Neural cell (in vitro differentiated cells): ENCODE results near the gene ESPN. TPM values are rescaled to one million over a fixed set of nuclear protein-coding genes. Genes with fewer than 3 reads are reported as not detected.

Source experiments
- H2AFZ ChIP-seq: fragments of 200-600, 300-800 bp; sonication (generic), shearing (Covaris generic); 2 replicates; pipeline ENCODE4 v1.6.0; 2014; ENCODE audit warnings: low read depth, mild to moderate bottlenecking, antibody characterized with exemption, low read length, moderate library complexity
- H3F3A ChIP-seq: fragments of 200-600 bp; shearing (Covaris generic); 2 replicates; pipeline ENCODE4 v1.6.1; 2016; ENCODE audit warnings: mild to moderate bottlenecking, moderate library complexity, mixed read lengths, antibody characterized with exemption, low read length; ENCODE audit not compliant: insufficient read depth, poor library complexity, severe bottlenecking
- H3K27ac ChIP-seq: fragments of 200-600, 300-800 bp; sonication (generic), shearing (Covaris generic); 2 replicates; pipeline ENCODE4 v1.5.1; 2014; ENCODE audit warnings: mild to moderate bottlenecking, low read length, moderate library complexity
- H3K27me3 ChIP-seq: fragments of 300-800, 200-600 bp; sonication (generic), shearing (Covaris generic); 2 replicates; pipeline ENCODE4 v1.6.0; 2014; ENCODE audit warnings: mild to moderate bottlenecking, low read depth, low read length, moderate library complexity; ENCODE audit not compliant: insufficient read depth
- H3K36me3 ChIP-seq: fragments of 300-800, 200-600 bp; sonication (generic), shearing (Covaris generic); 2 replicates; pipeline ENCODE4 v1.5.1; 2014; ENCODE audit warnings: mild to moderate bottlenecking, antibody characterized with exemption, low read length, moderate library complexity; ENCODE audit not compliant: insufficient read depth
- H3K4me2 ChIP-seq: fragments of 300-800, 200-600 bp; sonication (generic), shearing (Covaris generic); 2 replicates; pipeline ENCODE4 v1.6.0; 2014; ENCODE audit warnings: mild to moderate bottlenecking, low read length
- H3K4me3 ChIP-seq: fragments of 300-800, 200-600 bp; sonication (generic), shearing (Covaris generic); 2 replicates; pipeline ENCODE4 v1.5.1; 2014; ENCODE audit warnings: mild to moderate bottlenecking, low read length, moderate library complexity
- H3K79me2 ChIP-seq: fragments of 200-600 bp; shearing (Covaris generic); replicated peaks from 2 replicates; pipeline ENCODE4 v1.6.0; 2014; ENCODE audit warnings: mild to moderate bottlenecking, low read length, moderate library complexity; ENCODE audit not compliant: insufficient read depth
- H3K9ac ChIP-seq: fragments of 300-800, 200-600 bp; sonication (generic), shearing (Covaris generic); 2 replicates; pipeline ENCODE4 v1.6.1; 2016; ENCODE audit warnings: mild to moderate bottlenecking, low read length, mixed read lengths
- H3K9me2 ChIP-seq: fragments of 200-600 bp; shearing (Covaris generic); 2 replicates; pipeline ENCODE4 v1.6.1; 2016; ENCODE audit warnings: mild to moderate bottlenecking, low read length, mixed read lengths; ENCODE audit not compliant: insufficient read depth
- H3K9me3 ChIP-seq: fragments of 200-600, 300-800 bp; sonication (generic), shearing (Covaris generic); 2 replicates; pipeline ENCODE4 v1.6.1; 2016; ENCODE audit warnings: mild to moderate bottlenecking, mixed run types, low read length, moderate library complexity, mixed read lengths
- H4K20me1 ChIP-seq: fragments of 200-600 bp; shearing (Covaris generic); 2 replicates; pipeline ENCODE4 v1.6.1; 2016; ENCODE audit warnings: mild to moderate bottlenecking, mixed run types; ENCODE audit not compliant: insufficient read depth
- EP300 ChIP-seq: fragments of 450-650 bp; conservative IDR thresholded peaks from 2 replicates; pipeline ENCODE4 v1.6.1; 2014; ENCODE audit warnings: antibody characterized with exemption, mild to moderate bottlenecking, moderate library complexity; ENCODE audit not compliant: poor library complexity, severe bottlenecking
- EZH2 ChIP-seq: fragments of 200-600, 300-800 bp; shearing (Covaris generic), sonication (generic); IDR thresholded peaks from 2 replicates; pipeline ENCODE4 v1.6.1; 2014; ENCODE audit warnings: antibody characterized with exemption, low read length, borderline replicate concordance, mild to moderate bottlenecking; ENCODE audit not compliant: insufficient read depth, poor library complexity, severe bottlenecking
- MXI1 ChIP-seq: fragments of 450-650 bp; conservative IDR thresholded peaks from 2 replicates; pipeline ENCODE4 v1.6.1; 2014; ENCODE audit warnings: antibody characterized with exemption, mild to moderate bottlenecking; ENCODE audit not compliant: poor library complexity, severe bottlenecking
- POLR2AphosphoS5 ChIP-seq: IDR thresholded peaks from 2 replicates; pipeline ENCODE4 v1.6.1; 2012
- RAD21 ChIP-seq: fragments of 450-650 bp; conservative IDR thresholded peaks from 2 replicates; pipeline ENCODE4 v1.6.1; 2014; ENCODE audit warnings: antibody characterized with exemption, mild to moderate bottlenecking, moderate library complexity
- SMC3 ChIP-seq: fragments of 450-650 bp; conservative IDR thresholded peaks from 2 replicates; pipeline ENCODE4 v1.6.1; 2014; ENCODE audit warnings: antibody characterized with exemption, mild to moderate bottlenecking, moderate library complexity; ENCODE audit not compliant: poor library complexity
- TAF1 ChIP-seq: IDR thresholded peaks from 2 replicates; pipeline ENCODE4 v1.6.1; 2012; ENCODE audit warnings: low read depth
- polyA minus RNA-seq: library from RNA; depleted of rRNA, polyadenylated mRNA; stranded (reverse); fragments of >200 nt; gene quantifications from 2 replicates; pipeline ENCODE4 v1.2.3, GENCODE V29; 2014
- polyA plus RNA-seq: library from polyadenylated mRNA; depleted of rRNA; stranded (reverse); fragments of >200 nt; gene quantifications from 2 replicates; pipeline ENCODE4 v1.2.3, GENCODE V29; 2014
- TF ChIP-seq, protein P1 (sequence below): IDR thresholded peaks from 2 replicates; pipeline ENCODE4 v1.6.1; 2012; ENCODE audit warnings: borderline replicate concordance
- TF ChIP-seq, protein P2 (sequence below): fragments of 450-650 bp; IDR thresholded peaks from 2 replicates; pipeline ENCODE4 v1.5.1; 2014; ENCODE audit warnings: antibody characterized with exemption, mild to moderate bottlenecking, moderate library complexity; ENCODE audit not compliant: poor library complexity, severe bottlenecking

ESPN gene, protein sequence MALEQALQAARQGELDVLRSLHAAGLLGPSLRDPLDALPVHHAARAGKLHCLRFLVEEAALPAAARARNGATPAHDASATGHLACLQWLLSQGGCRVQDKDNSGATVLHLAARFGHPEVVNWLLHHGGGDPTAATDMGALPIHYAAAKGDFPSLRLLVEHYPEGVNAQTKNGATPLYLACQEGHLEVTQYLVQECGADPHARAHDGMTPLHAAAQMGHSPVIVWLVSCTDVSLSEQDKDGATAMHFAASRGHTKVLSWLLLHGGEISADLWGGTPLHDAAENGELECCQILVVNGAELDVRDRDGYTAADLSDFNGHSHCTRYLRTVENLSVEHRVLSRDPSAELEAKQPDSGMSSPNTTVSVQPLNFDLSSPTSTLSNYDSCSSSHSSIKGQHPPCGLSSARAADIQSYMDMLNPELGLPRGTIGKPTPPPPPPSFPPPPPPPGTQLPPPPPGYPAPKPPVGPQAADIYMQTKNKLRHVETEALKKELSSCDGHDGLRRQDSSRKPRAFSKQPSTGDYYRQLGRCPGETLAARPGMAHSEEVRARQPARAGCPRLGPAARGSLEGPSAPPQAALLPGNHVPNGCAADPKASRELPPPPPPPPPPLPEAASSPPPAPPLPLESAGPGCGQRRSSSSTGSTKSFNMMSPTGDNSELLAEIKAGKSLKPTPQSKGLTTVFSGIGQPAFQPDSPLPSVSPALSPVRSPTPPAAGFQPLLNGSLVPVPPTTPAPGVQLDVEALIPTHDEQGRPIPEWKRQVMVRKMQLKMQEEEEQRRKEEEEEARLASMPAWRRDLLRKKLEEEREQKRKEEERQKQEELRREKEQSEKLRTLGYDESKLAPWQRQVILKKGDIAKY
- polyA plus RNA-seq: not detected in 2 replicates
- not detected in 2 replicates for polyA minus RNA-seq

DNA sequence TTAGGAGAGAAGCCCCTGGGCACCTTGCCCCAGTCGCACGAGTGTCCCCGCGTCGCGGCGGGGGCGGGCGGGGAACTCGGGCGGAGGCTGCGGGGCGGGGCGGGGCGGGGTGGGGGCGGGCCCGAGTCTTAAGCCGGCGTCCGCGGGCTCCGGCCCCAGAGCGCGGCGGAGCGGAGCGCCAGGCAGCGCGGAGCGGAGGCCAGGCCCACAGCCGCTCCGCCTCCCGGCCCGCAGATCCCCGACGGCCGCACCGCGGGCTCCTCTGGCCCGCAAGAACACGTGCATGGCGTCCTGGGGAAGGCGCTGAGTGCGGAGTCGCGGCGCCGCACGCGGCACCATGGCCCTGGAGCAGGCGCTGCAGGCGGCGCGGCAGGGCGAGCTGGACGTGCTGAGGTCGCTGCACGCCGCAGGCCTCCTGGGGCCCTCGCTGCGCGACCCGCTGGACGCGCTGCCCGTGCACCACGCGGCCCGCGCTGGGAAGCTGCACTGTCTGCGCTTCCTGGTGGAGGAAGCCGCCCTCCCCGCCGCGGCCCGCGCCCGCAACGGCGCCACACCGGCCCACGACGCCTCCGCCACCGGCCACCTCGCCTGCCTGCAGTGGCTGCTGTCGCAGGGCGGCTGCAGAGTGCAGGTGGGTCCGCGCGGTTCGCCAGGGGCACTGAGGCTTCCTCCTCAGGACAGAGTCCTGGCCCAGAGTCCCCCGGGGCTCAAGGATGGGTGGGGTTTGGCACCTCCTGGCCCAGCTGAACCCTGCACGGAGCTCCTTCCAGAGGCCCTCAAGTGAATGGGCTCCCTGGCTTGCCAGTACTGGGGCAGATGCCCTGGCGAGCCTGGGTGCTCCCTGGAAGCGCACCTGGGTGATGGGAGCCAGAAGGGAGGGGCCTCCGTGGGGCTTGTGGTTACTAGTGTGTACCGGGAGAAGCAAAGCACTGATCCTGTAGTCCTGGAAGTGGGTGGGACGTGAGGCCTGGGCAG lies at the start of gene ESPN:
Gene ESPN, plus strand, starts transcription at position 158 of the 975 bp plus-strand sequence. Its CDS starts 180 bp downstream, at position 338.
- Histone ChIP-seq H3K79me2 (no peaks in the 10 kb centered on the region), H4K20me1 (no peaks in the 10 kb centered on the region), H3K27me3 (peaks cover 65% of the 10 kb centered on the region), H3K36me3 (no peaks in the 10 kb centered on the region), H3K9ac (no peak within 1 kb of the TSS), H3K27ac (no peak within 1 kb of the TSS), H2AFZ (no peak within 1 kb of the TSS), H3F3A (no peaks in the 10 kb centered on the region), H3K4me3 (peak within 1 kb of the TSS; percentile 34), H3K9me2 (no peaks in the 10 kb centered on the region), H3K9me3 (no peaks in the 10 kb centered on the region), H3K4me2 (no peak within 1 kb of the TSS)
- no peak for TF ChIP-seq MXI1
- TF ChIP-seq EP300: no peak
- TF ChIP-seq, protein P1, sequence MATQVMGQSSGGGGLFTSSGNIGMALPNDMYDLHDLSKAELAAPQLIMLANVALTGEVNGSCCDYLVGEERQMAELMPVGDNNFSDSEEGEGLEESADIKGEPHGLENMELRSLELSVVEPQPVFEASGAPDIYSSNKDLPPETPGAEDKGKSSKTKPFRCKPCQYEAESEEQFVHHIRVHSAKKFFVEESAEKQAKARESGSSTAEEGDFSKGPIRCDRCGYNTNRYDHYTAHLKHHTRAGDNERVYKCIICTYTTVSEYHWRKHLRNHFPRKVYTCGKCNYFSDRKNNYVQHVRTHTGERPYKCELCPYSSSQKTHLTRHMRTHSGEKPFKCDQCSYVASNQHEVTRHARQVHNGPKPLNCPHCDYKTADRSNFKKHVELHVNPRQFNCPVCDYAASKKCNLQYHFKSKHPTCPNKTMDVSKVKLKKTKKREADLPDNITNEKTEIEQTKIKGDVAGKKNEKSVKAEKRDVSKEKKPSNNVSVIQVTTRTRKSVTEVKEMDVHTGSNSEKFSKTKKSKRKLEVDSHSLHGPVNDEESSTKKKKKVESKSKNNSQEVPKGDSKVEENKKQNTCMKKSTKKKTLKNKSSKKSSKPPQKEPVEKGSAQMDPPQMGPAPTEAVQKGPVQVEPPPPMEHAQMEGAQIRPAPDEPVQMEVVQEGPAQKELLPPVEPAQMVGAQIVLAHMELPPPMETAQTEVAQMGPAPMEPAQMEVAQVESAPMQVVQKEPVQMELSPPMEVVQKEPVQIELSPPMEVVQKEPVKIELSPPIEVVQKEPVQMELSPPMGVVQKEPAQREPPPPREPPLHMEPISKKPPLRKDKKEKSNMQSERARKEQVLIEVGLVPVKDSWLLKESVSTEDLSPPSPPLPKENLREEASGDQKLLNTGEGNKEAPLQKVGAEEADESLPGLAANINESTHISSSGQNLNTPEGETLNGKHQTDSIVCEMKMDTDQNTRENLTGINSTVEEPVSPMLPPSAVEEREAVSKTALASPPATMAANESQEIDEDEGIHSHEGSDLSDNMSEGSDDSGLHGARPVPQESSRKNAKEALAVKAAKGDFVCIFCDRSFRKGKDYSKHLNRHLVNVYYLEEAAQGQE: no peak
- no peak for TF ChIP-seq TAF1
- TF ChIP-seq SMC3: no peak
- TF ChIP-seq, protein P2, sequence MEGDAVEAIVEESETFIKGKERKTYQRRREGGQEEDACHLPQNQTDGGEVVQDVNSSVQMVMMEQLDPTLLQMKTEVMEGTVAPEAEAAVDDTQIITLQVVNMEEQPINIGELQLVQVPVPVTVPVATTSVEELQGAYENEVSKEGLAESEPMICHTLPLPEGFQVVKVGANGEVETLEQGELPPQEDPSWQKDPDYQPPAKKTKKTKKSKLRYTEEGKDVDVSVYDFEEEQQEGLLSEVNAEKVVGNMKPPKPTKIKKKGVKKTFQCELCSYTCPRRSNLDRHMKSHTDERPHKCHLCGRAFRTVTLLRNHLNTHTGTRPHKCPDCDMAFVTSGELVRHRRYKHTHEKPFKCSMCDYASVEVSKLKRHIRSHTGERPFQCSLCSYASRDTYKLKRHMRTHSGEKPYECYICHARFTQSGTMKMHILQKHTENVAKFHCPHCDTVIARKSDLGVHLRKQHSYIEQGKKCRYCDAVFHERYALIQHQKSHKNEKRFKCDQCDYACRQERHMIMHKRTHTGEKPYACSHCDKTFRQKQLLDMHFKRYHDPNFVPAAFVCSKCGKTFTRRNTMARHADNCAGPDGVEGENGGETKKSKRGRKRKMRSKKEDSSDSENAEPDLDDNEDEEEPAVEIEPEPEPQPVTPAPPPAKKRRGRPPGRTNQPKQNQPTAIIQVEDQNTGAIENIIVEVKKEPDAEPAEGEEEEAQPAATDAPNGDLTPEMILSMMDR: no peak
- TF ChIP-seq RAD21: no peak
- no peak for TF ChIP-seq EZH2
- TF ChIP-seq POLR2AphosphoS5: no peak
